Measurements from ENCODE around the gene GOLT1B. TPM values are rescaled to one million over a fixed set of nuclear protein-coding genes. Genes with fewer than 3 reads are reported as not detected.

GOLT1B gene
- polyA plus RNA-seq, 1 of the 3 experiments (the other 2 are of a cell fraction) = 7.9 TPM

GRCh38 chr12:21546716-21547115 is 45.1 kb downstream of the GOLT1B start:
- Histone ChIP-seq H3K4me2 (no peak overlapping the region), H3F3A (replicated peaks; ENCODE audit: insufficient read depth) (no peaks in the 10 kb centered on the region), H3K4me1 (ENCODE audit: control insufficient read depth in 1 of 2, insufficient read depth in 2 of 2, low read depth in 1 of 2, low read length in 1 of 2) (no peaks in the 10 kb centered on the region), H3K9ac (no peak overlapping the region), H3K9me2 (no peaks in the 10 kb centered on the region), H4K20me1 (ENCODE audit: insufficient read depth) (no peaks in the 10 kb centered on the region), H3K9me3 (no peaks in the 10 kb centered on the region), H3K36me3 (replicated peaks in 1 of 2; ENCODE audit: control insufficient read depth in 1 of 2, insufficient read depth in 2 of 2, low read length in 1 of 2) (no peaks in the 10 kb centered on the region), H2AFZ (ENCODE audit: low read depth) (no peak overlapping the region), H3K27me3 (ENCODE audit: insufficient read depth) (peaks cover 9% of the 10 kb centered on the region; the same call in 1 of the 2 replicates), H3K27ac (ENCODE audit: low read depth in 2 of 2, low read length in 1 of 2) (no peak overlapping the region), H3K4me3 (ENCODE audit: low read depth in 2 of 2, low read length in 1 of 2) (no peak overlapping the region), H3K79me2 (ENCODE audit: insufficient read depth) (no peaks in the 10 kb centered on the region)
- POLR2A ChIA-PET = no interaction called here
- TF ChIP-seq SMC3 (IDR thresholded peaks at IDR 0.05; ENCODE audit: low read depth, low read length) = no peak
- TF ChIP-seq NFIC (IDR thresholded peaks at IDR 0.05; ENCODE audit: borderline replicate concordance) = no peak
- no peak for TF ChIP-seq TAF1 (IDR thresholded peaks at IDR 0.05; ENCODE audit: borderline replicate concordance, low read depth, low read length)
- no peak for TF ChIP-seq GABPA (IDR thresholded peaks at IDR 0.05; ENCODE audit: low read depth)
- no peak for TF ChIP-seq ELF1 (IDR thresholded peaks at IDR 0.05)
- no peak for TF ChIP-seq POLR2AphosphoS5 (IDR thresholded peaks at IDR 0.05; ENCODE audit: low read depth, low read length)
- no peak for TF ChIP-seq SIN3A (IDR thresholded peaks at IDR 0.05; ENCODE audit: borderline replicate concordance, low read depth, low read length)
- no peak for TF ChIP-seq NRF1 (IDR thresholded peaks at IDR 0.05; ENCODE audit: low read depth, low read length)
- TF ChIP-seq, protein P1, sequence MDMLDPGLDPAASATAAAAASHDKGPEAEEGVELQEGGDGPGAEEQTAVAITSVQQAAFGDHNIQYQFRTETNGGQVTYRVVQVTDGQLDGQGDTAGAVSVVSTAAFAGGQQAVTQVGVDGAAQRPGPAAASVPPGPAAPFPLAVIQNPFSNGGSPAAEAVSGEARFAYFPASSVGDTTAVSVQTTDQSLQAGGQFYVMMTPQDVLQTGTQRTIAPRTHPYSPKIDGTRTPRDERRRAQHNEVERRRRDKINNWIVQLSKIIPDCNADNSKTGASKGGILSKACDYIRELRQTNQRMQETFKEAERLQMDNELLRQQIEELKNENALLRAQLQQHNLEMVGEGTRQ (IDR thresholded peaks at IDR 0.05; ENCODE audit: borderline replicate concordance, low read depth, low read length) = no peak
- TF ChIP-seq FOXJ3 (CRISPR knock-in tag; IDR thresholded peaks at IDR 0.05) = no peak
- TF ChIP-seq FOSL2 (IDR thresholded peaks at IDR 0.05; ENCODE audit: borderline replicate concordance, low read depth) = no peak
- no peak for TF ChIP-seq TCF12 (IDR thresholded peaks at IDR 0.05)
- TF ChIP-seq, protein P2, sequence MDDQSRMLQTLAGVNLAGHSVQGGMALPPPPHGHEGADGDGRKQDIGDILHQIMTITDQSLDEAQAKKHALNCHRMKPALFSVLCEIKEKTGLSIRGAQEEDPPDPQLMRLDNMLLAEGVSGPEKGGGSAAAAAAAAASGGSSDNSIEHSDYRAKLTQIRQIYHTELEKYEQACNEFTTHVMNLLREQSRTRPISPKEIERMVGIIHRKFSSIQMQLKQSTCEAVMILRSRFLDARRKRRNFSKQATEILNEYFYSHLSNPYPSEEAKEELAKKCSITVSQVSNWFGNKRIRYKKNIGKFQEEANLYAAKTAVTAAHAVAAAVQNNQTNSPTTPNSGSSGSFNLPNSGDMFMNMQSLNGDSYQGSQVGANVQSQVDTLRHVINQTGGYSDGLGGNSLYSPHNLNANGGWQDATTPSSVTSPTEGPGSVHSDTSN (IDR thresholded peaks at IDR 0.05) = no peak
- TF ChIP-seq CTCF (IDR thresholded peaks at IDR 0.05) = no peak
- TF ChIP-seq FOXM1 (IDR thresholded peaks at IDR 0.05; ENCODE audit: low read depth) = no peak
- no peak for TF ChIP-seq TEAD4 (IDR thresholded peaks at IDR 0.05; ENCODE audit: borderline replicate concordance, insufficient read depth)
- no peak for TF ChIP-seq MEF2A (IDR thresholded peaks at IDR 0.05; ENCODE audit: borderline replicate concordance, low read depth)
- no peak for TF ChIP-seq YY1 (IDR thresholded peaks at IDR 0.05; ENCODE audit: low read depth)
- no peak for TF ChIP-seq JUND (IDR thresholded peaks at IDR 0.05)
- TF ChIP-seq EP300 (IDR thresholded peaks at IDR 0.05; ENCODE audit: borderline replicate concordance in 1 of 2, low read depth in 1 of 2, low read length in 1 of 2) = no peak
- WGBS (ENCODE audit: low lambda C conversion rate) = 0% methylated on average over 1 of the region's 1 CpG
- no peak for DNase-seq
- CTCF ChIA-PET = no interaction called here
